T-helper 2 cell treated with Interferon-gamma antibody and Interleukin-4, amounts not matched to agents 100 ng/mL and 5 ng/mL, for 36 hours (primary cell): ENCODE data around the gene ZDHHC11. TPM values are rescaled to one million over a fixed set of nuclear protein-coding genes. Genes with fewer than 3 reads are reported as not detected.
"Not testable (repeated sequence)": the region's sequence is repeated elsewhere in the genome, so short reads cannot be mapped to it uniquely, and the experiment has no call there.

Experiments
- intact Hi-C: fragments of 100-400 bp; cut with micrococcal nuclease; formaldehyde crosslinking; loops from one replicate; pipeline ENCODE4 v1.15.1; 2023
- total RNA-seq: library from RNA; stranded (reverse); gene quantifications from 2 replicates; pipeline ENCODE4 v1.2.3, GENCODE V29; 2022

Gene ZDHHC11
- total RNA-seq, 1 donor from 2014 or later: 21.5 TPM

- intact Hi-C loops: not testable (repeated sequence)
Measured at GRCh38 chr5:750226-750625, 100.6 kb downstream of the ZDHHC11 start.

GRCh38 chr5:749101-749670 is 101.6 kb downstream of the ZDHHC11 start:
- intact Hi-C loops: no loop called here

- intact Hi-C loops: not testable (repeated sequence)
Measured at GRCh38 chr5:748011-748980, 102.5 kb downstream of the ZDHHC11 start.

- intact Hi-C loops: not testable (repeated sequence)
Measured at GRCh38 chr5:747303-747844, 103.4 kb downstream of the ZDHHC11 start.

GRCh38 chr5:746258-746761 is 104.5 kb downstream of the ZDHHC11 start:
- intact Hi-C loops: no loop called here

Other genes with a start within 250 kb of the ZDHHC11 start
- gene CEP72, start 238.6 kb downstream of the ZDHHC11 start, total RNA-seq: 32.3 and 32.8 TPM in 2 replicates
- 0.18 and 0.34 TPM in 2 replicates for gene TPPP, start 157.6 kb downstream of the ZDHHC11 start, total RNA-seq
- gene ZDHHC11B, start 66.3 kb downstream of the ZDHHC11 start, total RNA-seq: 0.07 and 0.09 TPM in 2 replicates
- gene BRD9, start 41.8 kb upstream of the ZDHHC11 start, total RNA-seq: 66.4 and 72.1 TPM in 2 replicates
- gene TRIP13, start 41.9 kb upstream of the ZDHHC11 start, total RNA-seq: 35.7 and 36.8 TPM in 2 replicates
- 33.6 and 34.4 TPM in 2 replicates for gene NKD2, start 157.8 kb upstream of the ZDHHC11 start, total RNA-seq